HCT116 (cell line): ENCODE data around the gene RNF183. TPM values are rescaled to one million over a fixed set of nuclear protein-coding genes. Genes with fewer than 3 reads are reported as not detected.

Experiments
- ATAC-seq: fragments of 200-7000 bp; cut with Tn5 transposase; 2 replicates; pipeline ENCODE4 v1.9.1; 2020; ENCODE audit warnings: mild to moderate bottlenecking, moderate library complexity
- BruUV-seq: library from RNA; stranded (reverse); fragments of 400-500 nt; replicated peaks from 2 replicates; lab custom pipeline; 2021; lab: Mats Ljungman, UMichigan
- CTCF ChIA-PET: fragments of 300-600 bp; sonication (Branson Sonifier 250); formaldehyde crosslinking; loops from one replicate; lab custom pipeline; 2021; ENCODE audit warnings: antibody characterized with exemption; lab: Charles Lee
- POLR2A ChIA-PET: fragments of 300-600, 350-600 bp; sonication (Branson Sonifier 250); formaldehyde crosslinking; loops from one replicate; lab custom pipeline; 2021; ENCODE audit warnings: antibody characterized with exemption; lab: Charles Lee
- RAD21 ChIA-PET, 2 experiments: fragments of 300-600 bp; sonication (Branson Sonifier 250); formaldehyde crosslinking; loops; one replicate each; lab custom pipeline; 2023; ENCODE audit warnings: low total read pairs in 2 of 2; ENCODE audit not compliant: uncharacterized antibody in 2 of 2, unreplicated experiment in 2 of 2, low non-redundant PET in 1 of 2; lab: Charles Lee
- DNase-seq: peaks from one replicate; pipeline ENCODE4 v3.0.0-alpha.2; 2010; ENCODE audit warnings: low read depth, low spot score
- H2AFZ ChIP-seq: fragments of 200-600 bp; shearing (Covaris generic), sonication (generic); 2 replicates; pipeline ENCODE4 v1.6.1; 2017; ENCODE audit warnings: low read depth, mixed run types, mixed read lengths, antibody characterized with exemption, low read length; ENCODE audit not compliant: poor library complexity, severe bottlenecking
- H3K27ac ChIP-seq: 2 replicates; pipeline ENCODE4 v1.5.1; 2012; ENCODE audit warnings: low read depth, low read length
- H3K27me3 ChIP-seq: fragments of 200-600 bp; sonication (generic); 2 replicates; pipeline ENCODE4 v1.6.1; 2016; ENCODE audit warnings: mixed run types, low read length, mixed read lengths; ENCODE audit not compliant: insufficient read depth
- H3K36me3 ChIP-seq, 2 experiments: fragments of 200-500 bp in 1 of 2; fragments of 200-600 bp in 1 of 2; sonication (Bioruptor generic) in 1 of 2; sonication (generic) in 1 of 2; 2 replicates each; pipeline versions ENCODE4 v1.5.1 to v1.6.1; 2014 to 2016; ENCODE audit warnings: low read length in 2 of 2, inconsistent platforms in 1 of 2, mixed read lengths in 1 of 2, mixed run types in 1 of 2; ENCODE audit not compliant: insufficient read depth in 2 of 2, control insufficient read depth in 1 of 2
- H3K4me1 ChIP-seq, 2 experiments: fragments of 200-600 bp in 1 of 2; sonication (generic) in 1 of 2; 2 replicates each; pipeline versions ENCODE4 v1.5.1 to v1.6.1; 2012 to 2017; ENCODE audit warnings: low read length in 2 of 2, inconsistent platforms in 1 of 2, mild to moderate bottlenecking in 1 of 2, mixed read lengths in 1 of 2, mixed run types in 1 of 2, moderate library complexity in 1 of 2; ENCODE audit not compliant: insufficient read depth in 2 of 2, control insufficient read depth in 1 of 2
- H3K4me2 ChIP-seq: fragments of 200-600 bp; sonication (generic); 2 replicates; pipeline ENCODE4 v1.6.1; 2017; ENCODE audit warnings: mixed run types, low read length, mixed read lengths
- H3K4me3 ChIP-seq, 2 experiments: fragments of 200-600 bp in 1 of 2; sonication (generic) in 1 of 2; replicated peaks in 1 of 2; 2 replicates each; pipeline ENCODE4 v1.5.1; 2011 to 2016; ENCODE audit warnings: low read length in 2 of 2, control low read depth in 1 of 2, low read depth in 1 of 2, mild to moderate bottlenecking in 1 of 2, mixed read lengths in 1 of 2, mixed run types in 1 of 2
- H3K79me2 ChIP-seq: fragments of 200-600 bp; sonication (generic); 2 replicates; pipeline ENCODE4 v1.6.1; 2017; ENCODE audit warnings: mild to moderate bottlenecking, mixed run types, low read length, moderate library complexity, mixed read lengths; ENCODE audit not compliant: insufficient read depth
- H3K9ac ChIP-seq: fragments of 200-600 bp; sonication (generic); 2 replicates; pipeline ENCODE4 v1.6.1; 2016; ENCODE audit warnings: low read length, mixed read lengths
- H3K9me2 ChIP-seq: fragments of 200-600 bp; sonication (generic), shearing (Covaris generic); 2 replicates; pipeline ENCODE4 v1.6.1; 2017; ENCODE audit warnings: mixed run types, mild to moderate bottlenecking, moderate library complexity; ENCODE audit not compliant: insufficient read depth
- H3K9me3 ChIP-seq, 2 experiments: fragments of 200-500 bp in 1 of 2; fragments of 200-600 bp in 1 of 2; sonication (Bioruptor generic) in 1 of 2; sonication (generic) in 1 of 2; 2 replicates each; pipeline ENCODE4 v1.6.1; 2014 to 2017; ENCODE audit warnings: low read length in 2 of 2, mixed read lengths in 2 of 2, inconsistent platforms in 1 of 2, low read depth in 1 of 2, mild to moderate bottlenecking in 1 of 2, mixed run types in 1 of 2, moderate library complexity in 1 of 2; ENCODE audit not compliant: control insufficient read depth in 1 of 2, insufficient read depth in 1 of 2
- H4K20me1 ChIP-seq: fragments of 200-600 bp; sonication (generic), shearing (Covaris generic); 2 replicates; pipeline ENCODE4 v1.6.1; 2017; ENCODE audit warnings: mixed run types, mild to moderate bottlenecking, moderate library complexity; ENCODE audit not compliant: insufficient read depth
- ELF1 ChIP-seq: IDR thresholded peaks from 2 replicates; pipeline ENCODE4 v1.6.1; 2012; ENCODE audit warnings: low read depth, borderline replicate concordance
- EZH2phosphoT487 ChIP-seq: fragments of 200-600 bp; IDR thresholded peaks from 2 replicates; pipeline ENCODE4 v1.6.1; 2018; ENCODE audit warnings: antibody characterized with exemption, borderline replicate concordance
- POLR2A ChIP-seq: IDR thresholded peaks from 2 replicates; pipeline ENCODE4 v1.7.0; 2011; ENCODE audit warnings: borderline replicate concordance; ENCODE audit not compliant: insufficient read depth, insufficient read length; ENCODE audit errors: extremely low read depth
- POLR2AphosphoS5 ChIP-seq: IDR thresholded peaks from 2 replicates; pipeline ENCODE4 v1.6.1; 2011; ENCODE audit warnings: mild to moderate bottlenecking, low read depth, low read length, moderate library complexity
- RAD21 ChIP-seq: IDR thresholded peaks from 2 replicates; pipeline ENCODE4 v1.6.1; 2012; ENCODE audit warnings: low read depth, mild to moderate bottlenecking
- SIN3A ChIP-seq: IDR thresholded peaks from 2 replicates; pipeline ENCODE4 v1.6.1; 2012; ENCODE audit warnings: low read depth
- SP1 ChIP-seq: IDR thresholded peaks from 2 replicates; pipeline ENCODE4 v1.6.1; 2012; ENCODE audit warnings: low read depth
- TCF7L2 ChIP-seq: IDR thresholded peaks from 2 replicates; pipeline ENCODE4 v1.7.0; 2011; ENCODE audit warnings: borderline replicate concordance, inconsistent platforms; ENCODE audit not compliant: insufficient read depth, insufficient read length; ENCODE audit errors: extremely low read depth
- intact Hi-C: fragments of 100-400 bp; cut with micrococcal nuclease; formaldehyde crosslinking; loops from 2 replicates; pipeline ENCODE4 v1.10.0; 2022
- total RNA-seq: library from RNA; stranded (reverse); gene quantifications from one replicate; pipeline ENCODE4 v1.2.1, GENCODE V29; 2021; ENCODE audit not compliant: unreplicated experiment
- TF ChIP-seq, protein P1 (sequence below), 3 experiments: fragments of 200-600 bp in 1 of 3; sonication (generic) in 1 of 3; IDR thresholded peaks in 2 of 3; conservative IDR thresholded peaks in 1 of 3; 2 replicates each; pipeline ENCODE4 v1.5.1; 2012 to 2017; ENCODE audit warnings: low read depth in 2 of 3, low read length in 2 of 3, antibody characterized with exemption in 1 of 3, borderline replicate concordance in 1 of 3, control low read depth in 1 of 3, mild to moderate bottlenecking in 1 of 3, mixed read lengths in 1 of 3, mixed run types in 1 of 3, moderate library complexity in 1 of 3; ENCODE audit not compliant: insufficient read depth in 1 of 3
- TF ChIP-seq, protein P2 (sequence below): IDR thresholded peaks from 2 replicates; pipeline ENCODE4 v1.6.1; 2012; ENCODE audit warnings: low read depth

RNF183 gene
- total RNA-seq, 1 experiment from 2014 or later = 0.12 TPM

DNA sequence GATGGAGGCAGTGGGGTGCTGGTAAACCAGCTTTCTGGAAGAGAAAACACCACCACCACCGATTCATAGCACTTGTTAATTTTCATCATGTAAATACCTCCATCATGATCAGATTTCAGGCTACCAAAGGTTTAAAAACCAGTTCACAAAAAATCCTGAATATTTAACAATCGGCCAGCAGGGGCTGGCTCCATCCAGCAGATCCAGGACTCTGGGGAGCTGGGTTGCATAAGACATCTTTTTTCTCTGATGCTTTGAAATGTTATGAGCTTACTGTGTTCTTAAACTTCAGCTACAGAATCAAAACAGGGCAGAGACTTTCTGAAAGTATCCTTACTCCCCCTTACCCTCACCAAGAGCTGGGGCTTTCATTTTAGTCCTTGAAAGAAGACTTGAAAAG is 14.6 kb upstream of the RNF183 start:
- Histone ChIP-seq H3K79me2 (no peaks in the 10 kb centered on the region), H3K9ac (no peak overlapping the region), H3K9me3 (no peaks in the 10 kb centered on the region), H3K4me3 (no peak overlapping the region), H2AFZ (no peak overlapping the region), H4K20me1 (no peaks in the 10 kb centered on the region), H3K9me2 (no peaks in the 10 kb centered on the region), H3K4me2 (no peak overlapping the region), H3K27ac (no peak overlapping the region), H3K4me1 (no peaks in the 10 kb centered on the region), H3K36me3 (no peaks in the 10 kb centered on the region), H3K27me3 (no peaks in the 10 kb centered on the region)
- ChIA-PET POLR2A (no interaction called here), RAD21 (no interaction called here), CTCF (no interaction called here)
- ATAC-seq (no peak; the same call in 1 of the 2 replicates), DNase-seq (no peak)
- intact Hi-C loops = no loop called here
- no TSS peak for BruUV-seq
- no peak for TF ChIP-seq POLR2A
- TF ChIP-seq, protein P1, sequence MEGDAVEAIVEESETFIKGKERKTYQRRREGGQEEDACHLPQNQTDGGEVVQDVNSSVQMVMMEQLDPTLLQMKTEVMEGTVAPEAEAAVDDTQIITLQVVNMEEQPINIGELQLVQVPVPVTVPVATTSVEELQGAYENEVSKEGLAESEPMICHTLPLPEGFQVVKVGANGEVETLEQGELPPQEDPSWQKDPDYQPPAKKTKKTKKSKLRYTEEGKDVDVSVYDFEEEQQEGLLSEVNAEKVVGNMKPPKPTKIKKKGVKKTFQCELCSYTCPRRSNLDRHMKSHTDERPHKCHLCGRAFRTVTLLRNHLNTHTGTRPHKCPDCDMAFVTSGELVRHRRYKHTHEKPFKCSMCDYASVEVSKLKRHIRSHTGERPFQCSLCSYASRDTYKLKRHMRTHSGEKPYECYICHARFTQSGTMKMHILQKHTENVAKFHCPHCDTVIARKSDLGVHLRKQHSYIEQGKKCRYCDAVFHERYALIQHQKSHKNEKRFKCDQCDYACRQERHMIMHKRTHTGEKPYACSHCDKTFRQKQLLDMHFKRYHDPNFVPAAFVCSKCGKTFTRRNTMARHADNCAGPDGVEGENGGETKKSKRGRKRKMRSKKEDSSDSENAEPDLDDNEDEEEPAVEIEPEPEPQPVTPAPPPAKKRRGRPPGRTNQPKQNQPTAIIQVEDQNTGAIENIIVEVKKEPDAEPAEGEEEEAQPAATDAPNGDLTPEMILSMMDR (IDR thresholded peaks at IDR 0.05 in 2 of 3, conservative IDR thresholded peaks at IDR 0.05 in 1 of 3; ENCODE audit: borderline replicate concordance in 1 of 3, insufficient read depth in 1 of 3, low read depth in 2 of 3, low read length in 2 of 3) = 0 out of 6 replicates have a peak, but pooled peaks of 1 of the 3 experiments have one; percentile 17

DNA sequence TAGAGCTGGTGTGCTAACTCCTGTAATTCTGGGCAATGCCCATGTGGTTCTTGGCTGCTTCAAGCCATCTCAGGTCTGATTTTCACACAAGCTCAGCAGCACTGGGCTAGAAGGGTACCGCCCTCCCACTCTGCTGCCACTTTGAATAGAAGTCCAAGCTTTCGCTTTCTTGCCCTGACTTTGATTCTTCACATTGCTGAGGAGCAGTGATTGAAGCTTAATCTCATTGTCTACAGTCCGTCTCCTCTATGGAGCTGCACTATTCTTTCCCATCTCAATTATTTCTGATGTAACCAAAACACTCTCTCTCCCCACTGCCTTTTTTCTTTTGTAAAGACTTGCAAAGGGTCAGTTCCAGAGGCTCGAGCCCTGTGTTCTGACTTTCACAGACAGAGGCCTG is 12.9 kb upstream of the RNF183 start:
- Histone ChIP-seq H3K4me3 (no peak overlapping the region), H4K20me1 (no peaks in the 10 kb centered on the region), H3K4me2 (no peak overlapping the region), H3K9me2 (no peaks in the 10 kb centered on the region), H3K79me2 (no peaks in the 10 kb centered on the region), H3K36me3 (no peaks in the 10 kb centered on the region), H3K9ac (no peak overlapping the region), H2AFZ (no peak overlapping the region), H3K27me3 (no peaks in the 10 kb centered on the region), H3K27ac (no peak overlapping the region), H3K4me1 (no peaks in the 10 kb centered on the region), H3K9me3 (no peaks in the 10 kb centered on the region)
- POLR2A ChIA-PET = no interaction called here
- no TSS peak for BruUV-seq
- CTCF ChIA-PET = no interaction called here
- intact Hi-C loops = no loop called here
- DNase-seq (no peak), ATAC-seq (no peak)
- TF ChIP-seq EZH2phosphoT487 = no peak
- no peak for TF ChIP-seq POLR2AphosphoS5
- no peak for TF ChIP-seq ELF1
- no peak for TF ChIP-seq TCF7L2
- TF ChIP-seq SP1 = no peak
- no peak for TF ChIP-seq RAD21
- no peak for TF ChIP-seq SIN3A
- TF ChIP-seq, protein P2, sequence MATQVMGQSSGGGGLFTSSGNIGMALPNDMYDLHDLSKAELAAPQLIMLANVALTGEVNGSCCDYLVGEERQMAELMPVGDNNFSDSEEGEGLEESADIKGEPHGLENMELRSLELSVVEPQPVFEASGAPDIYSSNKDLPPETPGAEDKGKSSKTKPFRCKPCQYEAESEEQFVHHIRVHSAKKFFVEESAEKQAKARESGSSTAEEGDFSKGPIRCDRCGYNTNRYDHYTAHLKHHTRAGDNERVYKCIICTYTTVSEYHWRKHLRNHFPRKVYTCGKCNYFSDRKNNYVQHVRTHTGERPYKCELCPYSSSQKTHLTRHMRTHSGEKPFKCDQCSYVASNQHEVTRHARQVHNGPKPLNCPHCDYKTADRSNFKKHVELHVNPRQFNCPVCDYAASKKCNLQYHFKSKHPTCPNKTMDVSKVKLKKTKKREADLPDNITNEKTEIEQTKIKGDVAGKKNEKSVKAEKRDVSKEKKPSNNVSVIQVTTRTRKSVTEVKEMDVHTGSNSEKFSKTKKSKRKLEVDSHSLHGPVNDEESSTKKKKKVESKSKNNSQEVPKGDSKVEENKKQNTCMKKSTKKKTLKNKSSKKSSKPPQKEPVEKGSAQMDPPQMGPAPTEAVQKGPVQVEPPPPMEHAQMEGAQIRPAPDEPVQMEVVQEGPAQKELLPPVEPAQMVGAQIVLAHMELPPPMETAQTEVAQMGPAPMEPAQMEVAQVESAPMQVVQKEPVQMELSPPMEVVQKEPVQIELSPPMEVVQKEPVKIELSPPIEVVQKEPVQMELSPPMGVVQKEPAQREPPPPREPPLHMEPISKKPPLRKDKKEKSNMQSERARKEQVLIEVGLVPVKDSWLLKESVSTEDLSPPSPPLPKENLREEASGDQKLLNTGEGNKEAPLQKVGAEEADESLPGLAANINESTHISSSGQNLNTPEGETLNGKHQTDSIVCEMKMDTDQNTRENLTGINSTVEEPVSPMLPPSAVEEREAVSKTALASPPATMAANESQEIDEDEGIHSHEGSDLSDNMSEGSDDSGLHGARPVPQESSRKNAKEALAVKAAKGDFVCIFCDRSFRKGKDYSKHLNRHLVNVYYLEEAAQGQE = no peak
- RAD21 ChIA-PET = no interaction called here
